GM21576 (cell line): ENCODE measurements around the gene JARID2.
"Not testable (repeated sequence)": the region's sequence is repeated elsewhere in the genome, so short reads cannot be mapped to it uniquely, and the experiment has no call there.

ENCODE experiments used
- ATAC-seq: cut with Tn5 transposase; IDR thresholded peaks from one replicate; pipeline ENCODE4 v1.9.1; 2021; ENCODE audit warnings: mild to moderate bottlenecking, moderate library complexity; ENCODE audit not compliant: unreplicated experiment

The JARID2 gene

GRCh38 chr6:15287670-15288375 is 42.0 kb downstream of the JARID2 start:
- peak; percentile 94 for ATAC-seq

GRCh38 chr6:15288856-15289255 is 43.0 kb downstream of the JARID2 start:
- no peak for ATAC-seq

GRCh38 chr6:15289456-15289855 is 43.6 kb downstream of the JARID2 start:
- ATAC-seq, result not testable (repeated sequence)

- no peak for ATAC-seq
These were observed 44.3 kb downstream of the JARID2 start for GRCh38 chr6:15290067-15290680.

- no peak for ATAC-seq
These were observed 45.3 kb downstream of the JARID2 start for GRCh38 chr6:15290962-15291704.

GRCh38 chr6:15292721-15293302 is 46.9 kb downstream of the JARID2 start:
- ATAC-seq, result no peak

GRCh38 chr6:15293674-15294073 is 47.8 kb downstream of the JARID2 start:
- ATAC-seq, result no peak

- ATAC-seq, result no peak
These were observed 48.6 kb downstream of the JARID2 start for GRCh38 chr6:15294504-15294903.

- no peak for ATAC-seq
These were observed 50.4 kb downstream of the JARID2 start for GRCh38 chr6:15296249-15296648.

GRCh38 chr6:15296735-15297134 is 50.9 kb downstream of the JARID2 start:
- peak; percentile 47 for ATAC-seq

- not testable (repeated sequence) for ATAC-seq
These were observed 51.3 kb downstream of the JARID2 start for GRCh38 chr6:15297167-15297566.

- ATAC-seq, result no peak
These were observed 52.2 kb downstream of the JARID2 start for GRCh38 chr6:15297895-15298590.

- ATAC-seq, result peak; percentile 76
These were observed 53.7 kb downstream of the JARID2 start for GRCh38 chr6:15299430-15300131.

GRCh38 chr6:15301179-15302006 is 55.5 kb downstream of the JARID2 start:
- no peak for ATAC-seq

GRCh38 chr6:15303162-15303919 is 57.5 kb downstream of the JARID2 start:
- ATAC-seq, result no peak

- ATAC-seq, result no peak
These were observed 58.0 kb downstream of the JARID2 start for GRCh38 chr6:15303920-15304291.

- no peak for ATAC-seq
These were observed 58.6 kb downstream of the JARID2 start for GRCh38 chr6:15304337-15305042.

GRCh38 chr6:15305496-15305895 is 59.6 kb downstream of the JARID2 start:
- peak; percentile 35 for ATAC-seq
